HG02759 (cell line): ENCODE measurements around the gene SAMSN1.
A peak's percentile ranks its signal among the peaks of the same experiment; 100 is the strongest.
"Not testable (repeated sequence)": the region's sequence is repeated elsewhere in the genome, so short reads cannot be mapped to it uniquely, and the experiment has no call there.

Experiments used
- ATAC-seq: cut with Tn5 transposase; IDR thresholded peaks from one replicate; pipeline ENCODE4 v1.9.1; 2021; ENCODE audit warnings: mild to moderate bottlenecking, moderate library complexity; ENCODE audit not compliant: unreplicated experiment

SAMSN1 gene

GRCh38 chr21:14531757-14532316 lies 14.3 kb downstream of the SAMSN1 start:
- ATAC-seq = no peak

GRCh38 chr21:14530592-14530991 lies 15.5 kb downstream of the SAMSN1 start:
- no peak for ATAC-seq

GRCh38 chr21:14528815-14529214 lies 17.3 kb downstream of the SAMSN1 start:
- ATAC-seq = no peak

- ATAC-seq = no peak
Measured at GRCh38 chr21:14527696-14528652, 18.1 kb downstream of the SAMSN1 start.

- ATAC-seq = no peak
Measured at GRCh38 chr21:14526836-14527695, 19.0 kb downstream of the SAMSN1 start.

GRCh38 chr21:14526199-14526598 lies 19.9 kb downstream of the SAMSN1 start:
- ATAC-seq = no peak

- ATAC-seq = peak; percentile 89
Measured at GRCh38 chr21:14523234-14523633, 22.9 kb downstream of the SAMSN1 start.

GRCh38 chr21:14522736-14523135 lies 23.4 kb downstream of the SAMSN1 start:
- no peak for ATAC-seq

- no peak for ATAC-seq
Measured at GRCh38 chr21:14520535-14520934, 25.6 kb downstream of the SAMSN1 start.

- no peak for ATAC-seq
Measured at GRCh38 chr21:14519000-14519399, 27.1 kb downstream of the SAMSN1 start.

- ATAC-seq = no peak
Measured at GRCh38 chr21:14513804-14514203, 32.3 kb downstream of the SAMSN1 start.

- ATAC-seq = not testable (repeated sequence)
Measured at GRCh38 chr21:14506859-14507457, 39.2 kb downstream of the SAMSN1 start.

- no peak for ATAC-seq
Measured at GRCh38 chr21:14500873-14501272, 45.2 kb downstream of the SAMSN1 start.

GRCh38 chr21:14499316-14499715 lies 46.8 kb downstream of the SAMSN1 start:
- ATAC-seq = no peak

- ATAC-seq = no peak
Measured at GRCh38 chr21:14497825-14498224, 48.3 kb downstream of the SAMSN1 start.

- ATAC-seq = no peak
Measured at GRCh38 chr21:14495075-14495474, 51.0 kb downstream of the SAMSN1 start.

- not testable (repeated sequence) for ATAC-seq
Measured at GRCh38 chr21:14494181-14494580, 51.9 kb downstream of the SAMSN1 start.

GRCh38 chr21:14493731-14494130 lies 52.4 kb downstream of the SAMSN1 start:
- ATAC-seq = no peak

- no peak for ATAC-seq
Measured at GRCh38 chr21:14492931-14493330, 53.2 kb downstream of the SAMSN1 start.

- no peak for ATAC-seq
Measured at GRCh38 chr21:14491269-14491681, 54.8 kb downstream of the SAMSN1 start.

GRCh38 chr21:14488672-14489204 lies 57.4 kb downstream of the SAMSN1 start:
- no peak for ATAC-seq
